H1 (cell line): ENCODE data around the gene PI4KA. TPM values are rescaled to one million over a fixed set of nuclear protein-coding genes. Genes with fewer than 3 reads are reported as not detected.

Source experiments
- CTCF ChIA-PET: fragments of 300-600 bp; sonication (Branson Sonifier 250); formaldehyde crosslinking; loops from one replicate; lab custom pipeline; 2021; ENCODE audit not compliant: partially characterized antibody; lab: Charles Lee
- POLR2A ChIA-PET: fragments of 300-600 bp; sonication (Branson Sonifier 250); formaldehyde crosslinking; loops from one replicate; lab custom pipeline; 2021; ENCODE audit warnings: inconsistent platforms; ENCODE audit not compliant: partially characterized antibody; lab: Charles Lee
- DNase-seq, 2 experiments: peaks; one replicate each; pipeline versions ENCODE4 v3.0.0 to v3.0.0-alpha.2; 2010 to 2022; ENCODE audit warnings: low spot score in 2 of 2, low read depth in 1 of 2, mixed read lengths in 1 of 2
- FAIRE-seq: peaks from 2 replicates; lab custom pipeline; 2011; peaks lifted over from hg19 to GRCh38; lab: Jason Lieb, UNC
- H2AFZ ChIP-seq: 2 replicates; pipeline ENCODE4 v1.8.1; 2012; ENCODE audit warnings: low read length, inconsistent platforms
- H2AK5ac ChIP-seq: 2 replicates; pipeline ENCODE4 v1.6.1; 2013; ENCODE audit warnings: low read depth, low read length
- H2BK120ac ChIP-seq: replicated peaks from 2 replicates; pipeline ENCODE3; 2013; ENCODE audit warnings: low read depth, low read length, inconsistent platforms
- H2BK12ac ChIP-seq: 2 replicates; pipeline ENCODE4 v1.6.1; 2013; ENCODE audit warnings: low read depth, low read length
- H2BK15ac ChIP-seq: 2 replicates; pipeline ENCODE4 v1.6.1; 2013; ENCODE audit warnings: low read length
- H2BK20ac ChIP-seq: 2 replicates; pipeline ENCODE4 v1.6.1; 2013; ENCODE audit warnings: low read length
- H2BK5ac ChIP-seq: 2 replicates; pipeline ENCODE4 v1.6.1; 2013; ENCODE audit warnings: low read depth, low read length
- H3K14ac ChIP-seq: 2 replicates; pipeline ENCODE4 v1.6.1; 2013; ENCODE audit warnings: inconsistent platforms; ENCODE audit not compliant: insufficient read length
- H3K18ac ChIP-seq: 2 replicates; pipeline ENCODE4 v1.6.1; 2013; ENCODE audit warnings: low read length; ENCODE audit errors: extremely low read depth
- H3K23ac ChIP-seq: 2 replicates; pipeline ENCODE4 v1.6.1; 2013; ENCODE audit warnings: inconsistent platforms; ENCODE audit not compliant: insufficient read length
- H3K23me2 ChIP-seq: 2 replicates; pipeline ENCODE4 v1.6.1; 2013; ENCODE audit warnings: low read depth, low read length
- H3K27ac ChIP-seq: 2 replicates; pipeline ENCODE4 v1.6.1; 2011; ENCODE audit warnings: low read depth, low read length, inconsistent platforms
- H3K27me3 ChIP-seq, 4 experiments: replicated peaks in 1 of 4; 1 replicate in 1 of 4; 2 replicates in 3 of 4; pipeline versions ENCODE4 v1.6.1 to v1.8.1; 2011 to 2013; ENCODE audit warnings: low read length in 3 of 4, mild to moderate bottlenecking in 3 of 4, inconsistent platforms in 2 of 4, mixed read lengths in 2 of 4, moderate library complexity in 1 of 4; ENCODE audit not compliant: control insufficient read depth in 3 of 4, insufficient read depth in 3 of 4; ENCODE audit errors: extremely low read depth in 1 of 4
- H3K36me3 ChIP-seq, 4 experiments: 2 replicates each; pipeline versions ENCODE4 v1.6.1 to v1.8.1; 2011 to 2013; ENCODE audit warnings: mild to moderate bottlenecking in 4 of 4, low read length in 3 of 4, moderate library complexity in 2 of 4, control low read depth in 1 of 4, inconsistent platforms in 1 of 4; ENCODE audit not compliant: insufficient read depth in 4 of 4, control insufficient read depth in 2 of 4
- H3K4ac ChIP-seq: replicated peaks from 2 replicates; pipeline ENCODE3; 2013; ENCODE audit warnings: low read length, low read depth, mixed read lengths, inconsistent platforms; ENCODE audit not compliant: insufficient read length
- H3K4me1 ChIP-seq, 4 experiments: replicated peaks in 1 of 4; 1 replicate in 1 of 4; 2 replicates in 3 of 4; pipeline versions ENCODE4 v1.6.1 to v1.8.1; 2011 to 2013; ENCODE audit warnings: low read length in 3 of 4, inconsistent platforms in 2 of 4, mixed read lengths in 1 of 4; ENCODE audit not compliant: insufficient read depth in 4 of 4, control insufficient read depth in 3 of 4
- H3K4me2 ChIP-seq, 2 experiments: 2 replicates each; pipeline versions ENCODE4 v1.6.1 to v1.8.1; 2011 to 2013; ENCODE audit warnings: low read depth in 2 of 2, low read length in 2 of 2, control low read depth in 1 of 2, inconsistent platforms in 1 of 2, mild to moderate bottlenecking in 1 of 2; ENCODE audit not compliant: insufficient read depth in 1 of 2
- H3K4me3 ChIP-seq, 4 experiments: fragments of 200-600, 300-600 bp in 1 of 4; sonication (generic), shearing (Covaris generic), sonication (Bioruptor Twin) in 1 of 4; 2 replicates each; pipeline versions ENCODE4 v1.5.1 to v1.8.1; 2011 to 2016; ENCODE audit warnings: low read length in 4 of 4, low read depth in 3 of 4, control low read depth in 2 of 4, inconsistent platforms in 2 of 4, mild to moderate bottlenecking in 2 of 4, mixed read lengths in 1 of 4, moderate library complexity in 1 of 4; ENCODE audit not compliant: insufficient read depth in 2 of 4; ENCODE audit errors: extremely low read depth in 1 of 4
- H3K56ac ChIP-seq: replicated peaks from 2 replicates; pipeline ENCODE3; 2013; ENCODE audit warnings: low read depth, mild to moderate bottlenecking, mixed read lengths, low read length, inconsistent platforms; ENCODE audit not compliant: insufficient read length
- H3K79me1 ChIP-seq: 2 replicates; pipeline ENCODE4 v1.6.1; 2013; ENCODE audit warnings: low read depth, low read length, control low read depth
- H3K79me2 ChIP-seq, 2 experiments: 2 replicates each; pipeline versions ENCODE4 v1.6.1 to v1.8.1; 2012 to 2013; ENCODE audit warnings: low read length in 2 of 2, mild to moderate bottlenecking in 2 of 2, inconsistent platforms in 1 of 2; ENCODE audit not compliant: insufficient read depth in 2 of 2, control insufficient read depth in 1 of 2
- H3K9ac ChIP-seq, 4 experiments: replicated peaks in 1 of 4; 1 replicate in 1 of 4; 2 replicates in 3 of 4; pipeline versions ENCODE4 v1.6.1 to v1.8.1; 2011 to 2013; ENCODE audit warnings: low read depth in 3 of 4, low read length in 3 of 4, control low read depth in 2 of 4, mild to moderate bottlenecking in 2 of 4, moderate library complexity in 2 of 4, inconsistent platforms in 1 of 4; ENCODE audit errors: extremely low read depth in 1 of 4
- H3K9me3 ChIP-seq, 2 experiments: 2 replicates each; pipeline versions ENCODE4 v1.6.1 to v1.8.1; 2012 to 2013; ENCODE audit warnings: mild to moderate bottlenecking in 2 of 2, moderate library complexity in 2 of 2, control low read depth in 1 of 2, inconsistent platforms in 1 of 2, low read depth in 1 of 2, low read length in 1 of 2, mixed read lengths in 1 of 2; ENCODE audit not compliant: insufficient read depth in 2 of 2
- H4K20me1 ChIP-seq, 2 experiments: replicated peaks in 1 of 2; 2 replicates each; pipeline versions ENCODE3 to v1.8.1; 2011 to 2013; ENCODE audit warnings: inconsistent platforms in 2 of 2, low read length in 2 of 2, mild to moderate bottlenecking in 1 of 2; ENCODE audit not compliant: insufficient read depth in 2 of 2, control insufficient read depth in 1 of 2
- H4K5ac ChIP-seq: 2 replicates; pipeline ENCODE4 v1.6.1; 2013; ENCODE audit warnings: low read length, low read depth, mixed read lengths, inconsistent platforms; ENCODE audit not compliant: insufficient read length
- H4K8ac ChIP-seq: 2 replicates; pipeline ENCODE4 v1.8.0; 2013; ENCODE audit warnings: mild to moderate bottlenecking, moderate library complexity, low read length, inconsistent platforms; ENCODE audit not compliant: insufficient read depth; ENCODE audit errors: extremely low read depth
- H4K91ac ChIP-seq: replicated peaks from 2 replicates; pipeline ENCODE3; 2013; ENCODE audit warnings: low read length, mixed read lengths, inconsistent platforms; ENCODE audit not compliant: insufficient read length
- ASH2L ChIP-seq: fragments of 200-600, 300-600 bp; sonication (generic); IDR thresholded peaks from one replicate; pipeline ENCODE4 v1.7.1; 2017; ENCODE audit warnings: low read length
- CEBPB ChIP-seq: IDR thresholded peaks from 2 replicates; pipeline ENCODE4 v1.6.1; 2012; ENCODE audit warnings: low read depth, low read length
- CREB1 ChIP-seq: IDR thresholded peaks from 2 replicates; pipeline ENCODE4 v1.6.1; 2012; ENCODE audit warnings: inconsistent platforms
- RXRA ChIP-seq: IDR thresholded peaks from 2 replicates; pipeline ENCODE4 v1.6.1; 2011; ENCODE audit warnings: low read depth, mild to moderate bottlenecking, low read length, moderate library complexity; ENCODE audit not compliant: insufficient read depth
- SIX5 ChIP-seq: IDR thresholded peaks from 2 replicates; pipeline ENCODE4 v1.6.1; 2011; ENCODE audit warnings: mild to moderate bottlenecking, low read depth, low read length
- SUZ12 ChIP-seq: fragments of 200-600 bp; sonication (generic); IDR thresholded peaks from 2 replicates; pipeline ENCODE4 v1.6.1; 2012; ENCODE audit warnings: mild to moderate bottlenecking, inconsistent platforms, low read length, moderate library complexity, mixed read lengths
- TAF1 ChIP-seq: IDR thresholded peaks from 2 replicates; pipeline ENCODE4 v1.6.1; 2011; ENCODE audit warnings: mild to moderate bottlenecking, low read depth, low read length
- TCF12 ChIP-seq: IDR thresholded peaks from 2 replicates; pipeline ENCODE4 v1.6.1; 2011; ENCODE audit warnings: low read depth, mild to moderate bottlenecking, low read length
- TEAD4 ChIP-seq: IDR thresholded peaks from 2 replicates; pipeline ENCODE4 v1.6.1; 2012; ENCODE audit warnings: low read depth, low read length, inconsistent platforms, mixed read lengths
- WGBS, 2 experiments: shearing (Covaris generic) in 1 of 2; methylation state at CpG; one replicate each; pipeline versions ENCODE4 v1.1.6 to v1.1.7; 2013 to 2015; ENCODE audit warnings: low lambda C conversion rate in 2 of 2, mixed read lengths in 2 of 2, inconsistent platforms in 1 of 2, low coverage in 1 of 2, missing lambda C conversion rate in 1 of 2; ENCODE audit not compliant: insufficient replicate concordance in 2 of 2, insufficient coverage in 1 of 2, insufficient read length in 1 of 2; ENCODE audit errors: extremely low coverage in 1 of 2, missing lambda C conversion rate in 1 of 2; 5-methylcytosine and 5-hydroxymethylcytosine counted together
- polyA plus RNA-seq, 7 experiments: library from polyadenylated mRNA; depleted of rRNA in 3 of 7; stranded (reverse) in 5 of 7; unstranded in 2 of 7; fragments of >200 nt in 5 of 7; fragments of 200-250 nt in 2 of 7; gene quantifications; 1 replicate in 5 of 7; 2 replicates in 1 of 7; 4 replicates in 1 of 7; pipeline versions ENCODE4 v1.2.1 to v1.2.3, GENCODE V29; 2011 to 2013; ENCODE audit warnings: missing spikeins in 2 of 7, mixed read lengths in 2 of 7
- total RNA-seq: library from RNA; stranded (reverse); fragmentation: NEBNext Ultra II Directional; extraction: Animal tissue kit (Norgen Biotek cat#: 25700); gene quantifications from 2 replicates; pipeline ENCODE4 v1.2.1, GENCODE V29; 2021
- TF ChIP-seq, protein P1 (sequence below): IDR thresholded peaks from 2 replicates; pipeline ENCODE4 v1.6.1; 2011; ENCODE audit warnings: low read length, improper control_type of control experiment
- TF ChIP-seq, protein P2 (sequence below): IDR thresholded peaks from 2 replicates; pipeline ENCODE4 v1.6.1; 2012; ENCODE audit warnings: inconsistent platforms
- TF ChIP-seq, protein P3 (sequence below): IDR thresholded peaks from 2 replicates; pipeline ENCODE4 v1.6.1; 2012; ENCODE audit warnings: inconsistent platforms

PI4KA gene
- total and polyA plus RNA-seq, 2 of the 8 experiments (the other 6 are each of a cell fraction or from before 2014, with no cell fraction given): 22.5 to 37.7 TPM

DNA sequence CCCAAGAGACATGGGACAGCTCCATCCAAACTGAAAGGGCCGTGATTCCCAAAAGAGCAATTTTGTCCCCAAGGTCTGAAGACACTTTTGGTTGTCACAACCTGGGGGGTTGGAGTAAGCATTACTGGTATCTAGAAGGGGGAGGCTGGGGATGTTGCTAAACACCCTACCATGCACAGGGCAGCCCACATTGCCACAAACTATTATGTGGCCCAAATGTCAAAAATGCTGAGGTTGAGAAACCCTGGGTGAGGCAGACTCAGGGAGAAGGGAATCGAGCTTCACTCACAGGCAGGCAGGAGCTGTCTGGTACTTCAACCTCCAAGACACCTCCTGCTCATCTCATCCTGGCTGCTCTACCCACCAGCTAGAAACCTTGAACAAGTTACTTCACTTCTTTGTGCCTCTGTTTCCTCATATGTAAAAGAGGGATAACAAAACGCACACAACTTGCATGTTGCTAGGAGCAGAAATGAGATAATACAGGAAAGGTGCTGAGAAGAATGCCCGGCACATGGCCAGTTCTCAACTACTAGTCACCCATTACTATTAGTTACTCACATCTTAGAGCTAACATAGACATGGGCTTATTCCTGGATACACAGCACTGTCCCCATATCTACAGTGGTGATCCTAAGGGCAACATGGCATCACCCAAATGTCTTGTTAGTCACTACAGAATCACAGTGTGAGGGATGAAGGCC lies 75.9 kb downstream of the PI4KA start:
- Histone ChIP-seq H2BK120ac (no peak overlapping the region), H4K5ac (no peak overlapping the region), H4K8ac (no peak overlapping the region), H3K4me1 (peaks cover 5 to 11% (median 6%) of the 10 kb centered on the region in 4 experiments; a peak in 5 of 7 replicates), H3K9ac (no peak overlapping the region), H2AK5ac (no peak overlapping the region), H3K23me2 (no peaks in the 10 kb centered on the region), H3K56ac (no peak overlapping the region), H3K36me3 (no peaks in the 10 kb centered on the region), H3K27me3 (no peaks in the 10 kb centered on the region), H2AFZ (no peak overlapping the region), H3K9me3 (no peaks in the 10 kb centered on the region), H3K14ac (no peak overlapping the region), H2BK15ac (no peak overlapping the region), H3K27ac (no peak overlapping the region), H3K79me2 (no peaks in the 10 kb centered on the region), H4K20me1 (peaks cover 0 to 4% of the 10 kb centered on the region in 2 experiments), H3K4ac (no peak overlapping the region), H4K91ac (no peak overlapping the region), H3K79me1 (no peaks in the 10 kb centered on the region), H3K4me3 (no peak overlapping the region), H3K23ac (no peak overlapping the region), H3K18ac (no peak overlapping the region), H2BK20ac (no peak overlapping the region), H2BK5ac (no peak overlapping the region), H3K4me2 (no peak overlapping the region), H2BK12ac (no peak overlapping the region)
- whole genome bisulfite sequencing, 2 experiments: 84% methylated on average over 4 of the region's 4 CpGs; no CpG with 5 or more reads in 1 of the 2 experiments
- FAIRE-seq (no peak), DNase-seq (no peak)
- ChIA-PET POLR2A (no interaction called here), CTCF (interaction anchor here (0.6 to 3.8 kb wide), 12 partner anchors 10 to 272 kb away, joined by 3 to 26 read pairs (median 6); partner anchors contain the start of gene SERPIND1)
- TF ChIP-seq TAF1: no peak
- TF ChIP-seq TEAD4: no peak
- no peak for TF ChIP-seq CREB1
- TF ChIP-seq, protein P1, sequence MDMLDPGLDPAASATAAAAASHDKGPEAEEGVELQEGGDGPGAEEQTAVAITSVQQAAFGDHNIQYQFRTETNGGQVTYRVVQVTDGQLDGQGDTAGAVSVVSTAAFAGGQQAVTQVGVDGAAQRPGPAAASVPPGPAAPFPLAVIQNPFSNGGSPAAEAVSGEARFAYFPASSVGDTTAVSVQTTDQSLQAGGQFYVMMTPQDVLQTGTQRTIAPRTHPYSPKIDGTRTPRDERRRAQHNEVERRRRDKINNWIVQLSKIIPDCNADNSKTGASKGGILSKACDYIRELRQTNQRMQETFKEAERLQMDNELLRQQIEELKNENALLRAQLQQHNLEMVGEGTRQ: no peak
- TF ChIP-seq SIX5: no peak
- TF ChIP-seq, protein P2, sequence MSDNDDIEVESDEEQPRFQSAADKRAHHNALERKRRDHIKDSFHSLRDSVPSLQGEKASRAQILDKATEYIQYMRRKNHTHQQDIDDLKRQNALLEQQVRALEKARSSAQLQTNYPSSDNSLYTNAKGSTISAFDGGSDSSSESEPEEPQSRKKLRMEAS: no peak
- no peak for TF ChIP-seq TCF12
- TF ChIP-seq SUZ12: no peak
- no peak for TF ChIP-seq ASH2L
- TF ChIP-seq, protein P3, sequence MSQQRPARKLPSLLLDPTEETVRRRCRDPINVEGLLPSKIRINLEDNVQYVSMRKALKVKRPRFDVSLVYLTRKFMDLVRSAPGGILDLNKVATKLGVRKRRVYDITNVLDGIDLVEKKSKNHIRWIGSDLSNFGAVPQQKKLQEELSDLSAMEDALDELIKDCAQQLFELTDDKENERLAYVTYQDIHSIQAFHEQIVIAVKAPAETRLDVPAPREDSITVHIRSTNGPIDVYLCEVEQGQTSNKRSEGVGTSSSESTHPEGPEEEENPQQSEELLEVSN: no peak
- TF ChIP-seq CEBPB: no peak
- no peak for TF ChIP-seq RXRA
